Measurements from ENCODE around the gene ULK3.

Gene ULK3, protein sequence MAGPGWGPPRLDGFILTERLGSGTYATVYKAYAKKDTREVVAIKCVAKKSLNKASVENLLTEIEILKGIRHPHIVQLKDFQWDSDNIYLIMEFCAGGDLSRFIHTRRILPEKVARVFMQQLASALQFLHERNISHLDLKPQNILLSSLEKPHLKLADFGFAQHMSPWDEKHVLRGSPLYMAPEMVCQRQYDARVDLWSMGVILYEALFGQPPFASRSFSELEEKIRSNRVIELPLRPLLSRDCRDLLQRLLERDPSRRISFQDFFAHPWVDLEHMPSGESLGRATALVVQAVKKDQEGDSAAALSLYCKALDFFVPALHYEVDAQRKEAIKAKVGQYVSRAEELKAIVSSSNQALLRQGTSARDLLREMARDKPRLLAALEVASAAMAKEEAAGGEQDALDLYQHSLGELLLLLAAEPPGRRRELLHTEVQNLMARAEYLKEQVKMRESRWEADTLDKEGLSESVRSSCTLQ

DNA sequence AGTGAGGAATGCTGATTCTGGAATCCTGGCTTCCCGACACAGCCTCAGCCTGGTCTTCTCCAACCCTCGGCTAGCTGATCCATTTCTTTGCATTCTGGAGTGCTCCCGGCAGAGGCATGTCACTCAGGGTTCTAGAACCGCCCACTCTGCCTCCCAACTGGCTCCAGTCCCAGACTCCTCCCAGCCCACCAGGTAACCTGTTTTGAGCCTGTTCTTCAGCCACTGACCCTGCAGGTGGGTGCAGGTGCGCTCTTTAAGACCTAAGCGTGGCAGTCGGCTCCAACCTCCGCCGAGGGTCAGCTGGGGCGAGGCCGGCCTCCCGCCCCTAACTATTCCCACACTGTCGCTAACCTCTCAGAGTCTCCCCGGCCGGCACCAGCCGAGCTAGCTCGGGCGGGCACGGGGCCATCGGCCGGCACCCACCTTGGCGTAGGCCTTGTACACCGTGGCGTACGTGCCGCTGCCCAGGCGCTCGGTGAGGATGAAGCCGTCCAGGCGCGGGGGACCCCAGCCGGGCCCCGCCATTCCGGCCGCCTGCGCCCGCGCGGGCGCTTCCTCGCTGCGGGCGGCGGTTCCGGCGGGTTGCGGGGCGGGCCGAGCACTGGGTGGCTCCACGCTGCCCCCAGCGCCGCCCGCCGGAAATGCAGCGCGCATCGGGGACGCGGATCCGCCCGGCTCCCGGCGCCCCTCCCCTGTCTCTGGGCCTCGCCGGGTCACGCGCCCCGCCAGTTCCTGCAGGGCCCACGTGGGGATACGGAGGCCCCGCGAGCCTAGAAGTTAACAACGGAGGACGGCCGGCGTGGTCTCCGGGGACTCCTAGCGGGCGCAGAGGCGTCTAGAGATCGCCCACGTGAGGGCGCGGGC is at the start of gene ULK3:
Gene ULK3, minus strand, starts transcription at position 576 of the 864 bp plus-strand sequence. Its CDS starts 51 bp downstream, at position 525.
- Histone ChIP-seq H3K4me1 (ENCODE audit: insufficient read depth, insufficient read length) (peaks cover 30% of the 10 kb centered on the region), H3K27me3 (ENCODE audit: insufficient read depth, insufficient read length) (no peaks in the 10 kb centered on the region), H3K9me3 (ENCODE audit: insufficient read depth, low read length) (no peaks in the 10 kb centered on the region), H3K9ac (ENCODE audit: insufficient read length, low read depth) (peak within 1 kb of the TSS; percentile 94), H3K36me3 (ENCODE audit: insufficient read depth, insufficient read length, low read length) (peaks cover 57% of the 10 kb centered on the region), H3K4me3 (ENCODE audit: insufficient read length, low read depth) (peak within 1 kb of the TSS; percentile 92)
- TF ChIP-seq SUZ12 (IDR thresholded peaks at IDR 0.05; ENCODE audit: extremely low read depth, insufficient read depth, insufficient read length), result no peak
- TF ChIP-seq YY1 (IDR thresholded peaks at IDR 0.05; ENCODE audit: insufficient read depth, insufficient read length), result no peak
- no peak for TF ChIP-seq ZNF274 (IDR thresholded peaks at IDR 0.05; ENCODE audit: low read depth, low read length)
- DNase-seq (ENCODE audit: low read depth, low spot score), result peak; percentile 88

DNA sequence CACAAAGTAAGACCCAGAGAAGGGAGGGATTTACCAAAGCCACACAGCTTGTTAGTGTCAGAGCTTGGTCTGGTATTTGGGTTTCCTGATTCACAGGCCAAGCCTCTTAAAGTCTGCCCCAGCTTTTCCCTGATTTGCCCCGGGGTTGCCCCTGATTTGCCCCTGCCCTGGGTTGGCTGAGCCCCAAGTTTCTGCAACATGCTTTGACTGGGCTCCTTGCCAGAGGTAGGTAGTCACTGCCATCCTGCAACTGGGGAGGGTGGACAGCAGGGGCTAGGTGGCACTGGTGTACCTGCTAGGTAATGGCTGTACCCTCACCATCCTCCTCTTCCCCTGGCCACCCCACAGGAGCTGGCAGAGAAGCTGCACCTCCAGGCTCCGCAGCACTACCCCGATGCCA is 49.4 kb upstream of the ULK3 start:
- Histone ChIP-seq H3K9ac (ENCODE audit: insufficient read length, low read depth) (no peak overlapping the region), H3K4me3 (ENCODE audit: insufficient read length, low read depth) (no peak overlapping the region), H3K27me3 (ENCODE audit: insufficient read depth, insufficient read length) (no peaks in the 10 kb centered on the region), H3K4me1 (ENCODE audit: insufficient read depth, insufficient read length) (peaks cover 3% of the 10 kb centered on the region), H3K9me3 (ENCODE audit: insufficient read depth, low read length) (no peaks in the 10 kb centered on the region), H3K36me3 (ENCODE audit: insufficient read depth, insufficient read length, low read length) (peaks cover 47% of the 10 kb centered on the region)
- no peak for DNase-seq (ENCODE audit: low read depth, low spot score)
- no peak for TF ChIP-seq SUZ12 (IDR thresholded peaks at IDR 0.05; ENCODE audit: extremely low read depth, insufficient read depth, insufficient read length)
- no peak for TF ChIP-seq ZNF274 (IDR thresholded peaks at IDR 0.05; ENCODE audit: low read depth, low read length)
- no peak for TF ChIP-seq YY1 (IDR thresholded peaks at IDR 0.05; ENCODE audit: insufficient read depth, insufficient read length)

DNA sequence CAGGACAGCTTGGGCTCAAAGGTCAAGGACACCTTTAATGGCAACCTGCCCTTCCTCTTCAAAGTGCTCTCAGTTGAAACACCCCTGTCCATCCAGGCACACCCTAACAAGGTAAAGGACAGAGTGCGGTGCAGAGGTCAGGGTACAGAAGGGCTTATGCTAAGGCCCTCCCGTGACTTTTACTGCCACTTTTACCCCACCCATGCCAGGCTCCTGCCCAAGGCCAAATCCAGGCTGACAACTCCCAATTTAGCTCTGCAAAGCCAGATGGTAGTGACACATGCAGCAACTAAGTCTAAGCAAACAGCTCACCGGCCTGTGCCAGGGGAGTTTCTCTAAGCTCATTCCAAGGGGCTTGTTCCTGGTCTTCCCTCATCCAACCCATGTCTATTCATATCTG is 48.5 kb upstream of the ULK3 start:
- Histone ChIP-seq H3K9ac (ENCODE audit: insufficient read length, low read depth) (no peak overlapping the region), H3K4me1 (ENCODE audit: insufficient read depth, insufficient read length) (peaks cover 3% of the 10 kb centered on the region), H3K27me3 (ENCODE audit: insufficient read depth, insufficient read length) (no peaks in the 10 kb centered on the region), H3K9me3 (ENCODE audit: insufficient read depth, low read length) (no peaks in the 10 kb centered on the region), H3K36me3 (ENCODE audit: insufficient read depth, insufficient read length, low read length) (peaks cover 39% of the 10 kb centered on the region), H3K4me3 (ENCODE audit: insufficient read length, low read depth) (no peak overlapping the region)
- no peak for TF ChIP-seq ZNF274 (IDR thresholded peaks at IDR 0.05; ENCODE audit: low read depth, low read length)
- no peak for TF ChIP-seq YY1 (IDR thresholded peaks at IDR 0.05; ENCODE audit: insufficient read depth, insufficient read length)
- TF ChIP-seq SUZ12 (IDR thresholded peaks at IDR 0.05; ENCODE audit: extremely low read depth, insufficient read depth, insufficient read length), result no peak
- no peak for DNase-seq (ENCODE audit: low read depth, low spot score)

DNA sequence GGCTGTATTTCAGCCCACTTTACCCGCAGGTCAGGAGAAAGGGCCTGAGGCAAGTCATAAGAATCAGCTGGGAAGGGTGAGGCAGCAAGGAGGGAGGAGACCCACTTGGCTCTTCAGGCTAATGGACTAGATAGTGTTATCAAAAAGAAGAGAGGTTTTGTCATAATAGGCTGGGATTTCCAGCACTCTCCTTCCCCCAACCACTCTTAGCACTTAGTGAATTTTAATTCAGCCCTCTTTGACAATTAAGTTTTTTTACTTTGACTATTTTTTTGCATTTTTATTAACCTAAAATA is 47.7 kb upstream of the ULK3 start:
- Histone ChIP-seq H3K4me1 (ENCODE audit: insufficient read depth, insufficient read length) (peaks cover 3% of the 10 kb centered on the region), H3K27me3 (ENCODE audit: insufficient read depth, insufficient read length) (no peaks in the 10 kb centered on the region), H3K9ac (ENCODE audit: insufficient read length, low read depth) (peak overlapping the region; percentile 96), H3K36me3 (ENCODE audit: insufficient read depth, insufficient read length, low read length) (peaks cover 30% of the 10 kb centered on the region), H3K9me3 (ENCODE audit: insufficient read depth, low read length) (no peaks in the 10 kb centered on the region), H3K4me3 (ENCODE audit: insufficient read length, low read depth) (peak overlapping the region; percentile 95)
- no peak for DNase-seq (ENCODE audit: low read depth, low spot score)
- TF ChIP-seq ZNF274 (IDR thresholded peaks at IDR 0.05; ENCODE audit: low read depth, low read length) (no peak), SUZ12 (IDR thresholded peaks at IDR 0.05; ENCODE audit: extremely low read depth, insufficient read depth, insufficient read length) (no peak), YY1 (IDR thresholded peaks at IDR 0.05; ENCODE audit: insufficient read depth, insufficient read length) (no peak)

DNA sequence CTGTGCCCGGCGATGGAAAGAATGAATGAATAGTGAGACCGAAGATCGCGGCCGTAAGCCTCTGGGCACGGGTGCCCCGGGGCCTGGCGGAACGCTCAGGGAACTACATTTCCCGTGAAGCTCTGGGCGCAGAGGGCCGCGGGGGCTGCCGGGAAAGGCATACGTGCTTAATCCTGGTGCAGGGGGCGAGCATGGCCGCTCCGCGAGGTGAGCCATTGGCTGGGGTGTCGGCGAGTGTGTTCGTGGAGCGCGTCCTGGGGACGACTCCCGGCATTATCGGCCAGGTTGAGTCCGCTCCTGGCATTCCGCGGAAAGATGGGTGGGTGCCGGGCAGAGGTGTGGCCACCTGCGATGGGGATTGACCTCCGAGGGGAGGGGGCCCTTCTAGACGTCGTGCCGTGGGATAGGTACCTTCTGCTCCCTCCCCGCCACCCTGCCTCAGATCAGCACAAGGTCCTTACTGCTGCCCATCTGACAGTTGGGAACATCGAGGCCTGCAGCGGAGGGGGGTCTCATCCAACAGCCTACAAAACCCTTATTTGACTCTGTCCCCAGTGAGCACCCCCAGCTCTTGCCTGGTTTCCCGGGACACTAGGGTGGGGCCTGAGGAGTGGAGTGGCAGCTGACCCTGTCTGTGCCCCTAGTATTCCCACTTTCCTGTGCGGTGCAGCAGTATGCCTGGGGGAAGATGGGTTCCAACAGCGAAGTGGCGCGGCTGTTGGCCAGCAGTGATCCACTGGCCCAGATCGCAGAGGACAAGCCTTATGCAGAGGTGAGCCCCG is 47.1 kb upstream of the ULK3 start, which contains the start of gene MPI:
Gene MPI, plus strand, starts transcription at position 160 of the 782 bp plus-strand sequence. Its CDS starts 32 bp downstream, at position 192.
- Histone ChIP-seq H3K27me3 (ENCODE audit: insufficient read depth, insufficient read length) (no peaks in the 10 kb centered on the region), H3K9me3 (ENCODE audit: insufficient read depth, low read length) (no peaks in the 10 kb centered on the region), H3K4me3 (ENCODE audit: insufficient read length, low read depth) (peak within 1 kb of the TSS; percentile 95), H3K9ac (ENCODE audit: insufficient read length, low read depth) (peak within 1 kb of the TSS; percentile 96), H3K36me3 (ENCODE audit: insufficient read depth, insufficient read length, low read length) (peaks cover 30% of the 10 kb centered on the region), H3K4me1 (ENCODE audit: insufficient read depth, insufficient read length) (peaks cover 3% of the 10 kb centered on the region)
- DNase-seq (ENCODE audit: low read depth, low spot score), result peak; percentile 76
- TF ChIP-seq ZNF274 (IDR thresholded peaks at IDR 0.05; ENCODE audit: low read depth, low read length), result no peak
- TF ChIP-seq SUZ12 (IDR thresholded peaks at IDR 0.05; ENCODE audit: extremely low read depth, insufficient read depth, insufficient read length), result no peak
- peak; percentile 84 for TF ChIP-seq YY1 (IDR thresholded peaks at IDR 0.05; ENCODE audit: insufficient read depth, insufficient read length)

DNA sequence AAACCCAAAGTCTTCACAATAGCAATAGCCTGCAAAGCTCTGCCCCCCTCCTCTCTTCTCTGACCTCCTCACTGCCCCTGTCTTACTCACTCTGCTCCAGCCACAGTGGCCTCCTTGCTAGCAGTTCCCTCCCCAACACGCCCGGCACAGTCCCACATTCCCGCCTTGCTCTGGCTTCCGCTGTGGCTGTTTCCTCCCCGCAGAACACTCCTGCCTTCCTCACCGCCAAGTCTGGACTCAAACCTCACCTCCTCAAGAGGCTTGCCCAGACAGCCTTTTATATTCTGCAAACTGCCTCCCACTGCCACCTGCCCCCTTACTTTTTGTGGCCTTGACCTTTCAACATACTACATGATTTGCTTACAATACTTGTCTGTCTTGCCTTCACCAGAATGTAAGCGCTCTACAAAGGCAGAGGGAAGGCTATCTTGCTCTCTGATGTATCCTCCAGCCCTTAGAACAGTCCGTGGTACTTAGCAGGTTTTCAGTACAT is 46.5 kb upstream of the ULK3 start:
- Histone ChIP-seq H3K9me3 (ENCODE audit: insufficient read depth, low read length) (no peaks in the 10 kb centered on the region), H3K4me3 (ENCODE audit: insufficient read length, low read depth) (peak overlapping the region; percentile 95), H3K36me3 (ENCODE audit: insufficient read depth, insufficient read length, low read length) (peaks cover 30% of the 10 kb centered on the region), H3K4me1 (ENCODE audit: insufficient read depth, insufficient read length) (peaks cover 3% of the 10 kb centered on the region), H3K9ac (ENCODE audit: insufficient read length, low read depth) (peak overlapping the region; percentile 61), H3K27me3 (ENCODE audit: insufficient read depth, insufficient read length) (no peaks in the 10 kb centered on the region)
- no peak for TF ChIP-seq ZNF274 (IDR thresholded peaks at IDR 0.05; ENCODE audit: low read depth, low read length)
- no peak for TF ChIP-seq SUZ12 (IDR thresholded peaks at IDR 0.05; ENCODE audit: extremely low read depth, insufficient read depth, insufficient read length)
- DNase-seq (ENCODE audit: low read depth, low spot score), result no peak
